SK-N-SH (cell line): ENCODE results near the gene MAGI2. TPM values are rescaled to one million over a fixed set of nuclear protein-coding genes. Genes with fewer than 3 reads are reported as not detected.

Experiments used
- CTCF ChIA-PET: fragments of 300-600, 350-600 bp; formaldehyde crosslinking; extraction: SDS; loops from one replicate; lab custom pipeline; 2021; lab: Yijun Ruan, JAX
- POLR2A ChIA-PET: fragments of 350-600 bp; sonication (Branson Sonifier 250); formaldehyde crosslinking; extraction: SDS; loops from one replicate; lab custom pipeline; 2020; ENCODE audit warnings: antibody characterized with exemption, inconsistent platforms; lab: Yijun Ruan, JAX
- DNase-seq: peaks from one replicate; pipeline ENCODE4 v3.0.0; 2012
- H2AFZ ChIP-seq: fragments of 200-600 bp; sonication (generic); 2 replicates; pipeline ENCODE4 v1.8.1; 2016; ENCODE audit warnings: antibody characterized with exemption, mild to moderate bottlenecking, low read depth
- H3F3A ChIP-seq: fragments of 200-600 bp; sonication (generic); replicated peaks from 2 replicates; pipeline ENCODE3; 2016; ENCODE audit warnings: antibody characterized with exemption, mild to moderate bottlenecking; ENCODE audit not compliant: insufficient read depth
- H3K27ac ChIP-seq, 2 experiments: fragments of 200-500 bp in 1 of 2; fragments of 200-600 bp in 1 of 2; sonication (Bioruptor generic) in 1 of 2; sonication (generic), shearing (Covaris generic) in 1 of 2; 2 replicates each; pipeline versions ENCODE4 v1.5.1 to v1.6.1; 2014 to 2016; ENCODE audit warnings: low read depth in 2 of 2, inconsistent platforms in 1 of 2, low read length in 1 of 2, mild to moderate bottlenecking in 1 of 2, mixed read lengths in 1 of 2
- H3K27me3 ChIP-seq: fragments of 200-600 bp; sonication (generic), shearing (Covaris generic); 2 replicates; pipeline ENCODE4 v1.6.1; 2016; ENCODE audit warnings: mixed run types; ENCODE audit not compliant: insufficient read depth
- H3K36me3 ChIP-seq, 2 experiments: fragments of 200-500 bp in 1 of 2; fragments of 200-600 bp in 1 of 2; sonication (Bioruptor generic) in 1 of 2; sonication (generic) in 1 of 2; replicated peaks in 1 of 2; 2 replicates each; pipeline versions ENCODE3 to v1.5.1; 2014 to 2016; ENCODE audit warnings: low read length in 1 of 2, mild to moderate bottlenecking in 1 of 2; ENCODE audit not compliant: insufficient read depth in 2 of 2, control insufficient read depth in 1 of 2
- H3K4me1 ChIP-seq, 2 experiments: fragments of 200-500 bp in 1 of 2; fragments of 200-600 bp in 1 of 2; sonication (Bioruptor generic) in 1 of 2; sonication (generic), shearing (Covaris generic) in 1 of 2; 2 replicates each; pipeline versions ENCODE4 v1.5.1 to v1.6.1; 2014 to 2016; ENCODE audit warnings: low read depth in 1 of 2, low read length in 1 of 2, mixed run types in 1 of 2; ENCODE audit not compliant: insufficient read depth in 2 of 2, control insufficient read depth in 1 of 2
- H3K4me2 ChIP-seq: fragments of 200-600 bp; sonication (generic), shearing (Covaris generic); 2 replicates; pipeline ENCODE4 v1.6.1; 2017; ENCODE audit warnings: mixed run types
- H3K4me3 ChIP-seq, 2 experiments: fragments of 200-500 bp in 1 of 2; fragments of 200-600 bp in 1 of 2; sonication (Bioruptor generic) in 1 of 2; sonication (generic), shearing (Covaris generic) in 1 of 2; 2 replicates each; pipeline versions ENCODE4 v1.5.1 to v1.8.1; 2014 to 2016; ENCODE audit warnings: low read depth in 2 of 2, inconsistent platforms in 1 of 2, low read length in 1 of 2, mild to moderate bottlenecking in 1 of 2, mixed read lengths in 1 of 2, moderate library complexity in 1 of 2
- H3K79me2 ChIP-seq: fragments of 200-600 bp; sonication (generic); 2 replicates; pipeline ENCODE4 v1.8.1; 2017; ENCODE audit warnings: mild to moderate bottlenecking; ENCODE audit not compliant: insufficient read depth
- H3K9ac ChIP-seq: fragments of 200-600 bp; sonication (generic); 2 replicates; pipeline ENCODE4 v1.6.1; 2017; ENCODE audit warnings: mixed run types
- H3K9me2 ChIP-seq: fragments of 200-600 bp; sonication (generic); 2 replicates; pipeline ENCODE4 v1.6.1; 2017; ENCODE audit warnings: mixed run types
- H3K9me3 ChIP-seq: fragments of 200-600 bp; sonication (generic); 2 replicates; pipeline ENCODE4 v1.6.1; 2017; ENCODE audit warnings: mixed run types, mild to moderate bottlenecking, moderate library complexity
- H4K20me1 ChIP-seq: fragments of 200-600 bp; sonication (generic); 2 replicates; pipeline ENCODE4 v1.6.1; 2017; ENCODE audit warnings: mild to moderate bottlenecking, mixed run types; ENCODE audit not compliant: insufficient read depth
- CHD2 ChIP-seq: fragments of 150-350 bp; IDR thresholded peaks from 2 replicates; pipeline ENCODE4 v1.6.1; 2018; ENCODE audit warnings: low read length; ENCODE audit not compliant: partially characterized antibody
- EP300 ChIP-seq, 2 experiments: IDR thresholded peaks; 2 replicates each; pipeline versions ENCODE4 v1.4.0 to v1.6.1; 2012; ENCODE audit warnings: borderline replicate concordance in 1 of 2, low read depth in 1 of 2, low read length in 1 of 2
- EZH2phosphoT487 ChIP-seq: fragments of 200-600 bp; sonication (generic); IDR thresholded peaks from 2 replicates; pipeline ENCODE4 v1.6.1; 2017; ENCODE audit warnings: low read depth, mixed run types, mild to moderate bottlenecking, antibody characterized with exemption, moderate library complexity, borderline replicate concordance
- FOSL2 ChIP-seq: IDR thresholded peaks from 2 replicates; pipeline ENCODE4 v1.4.0; 2012; ENCODE audit warnings: low read depth, mild to moderate bottlenecking, moderate library complexity, borderline replicate concordance
- FOXM1 ChIP-seq: IDR thresholded peaks from 2 replicates; pipeline ENCODE4 v1.4.0; 2012; ENCODE audit warnings: low read depth, mild to moderate bottlenecking
- GABPA ChIP-seq: IDR thresholded peaks from 2 replicates; pipeline ENCODE4 v1.4.0; 2012; ENCODE audit warnings: low read depth, mild to moderate bottlenecking
- GATA2 ChIP-seq: sonication (generic); formaldehyde crosslinking; IDR thresholded peaks from 2 replicates; pipeline ENCODE4 v1.5.0; 2020; ENCODE audit warnings: mild to moderate bottlenecking, missing genetic modification reagents
- MXI1 ChIP-seq: IDR thresholded peaks from 2 replicates; pipeline ENCODE4 v1.6.1; 2012; ENCODE audit warnings: mild to moderate bottlenecking, low read depth, low read length, improper control_type of control experiment
- NRF1 ChIP-seq: IDR thresholded peaks from 2 replicates; pipeline ENCODE4 v1.6.1; 2012; ENCODE audit warnings: low read depth, mild to moderate bottlenecking, low read length
- POLR2AphosphoS5 ChIP-seq: IDR thresholded peaks from 2 replicates; pipeline ENCODE4 v1.6.1; 2012; ENCODE audit warnings: low read depth, low read length
- RCOR1 ChIP-seq: fragments of 150-350 bp; IDR thresholded peaks from 2 replicates; pipeline ENCODE4 v1.6.1; 2017; ENCODE audit warnings: antibody characterized with exemption, low read length
- REST ChIP-seq: IDR thresholded peaks from 2 replicates; pipeline ENCODE4 v1.6.1; 2012; ENCODE audit warnings: mild to moderate bottlenecking, low read depth, low read length, moderate library complexity
- RFX5 ChIP-seq: IDR thresholded peaks from 2 replicates; pipeline ENCODE4 v1.6.1; 2012; ENCODE audit warnings: mild to moderate bottlenecking, improper control_type of control experiment, low read length
- RXRA ChIP-seq: IDR thresholded peaks from 2 replicates; pipeline ENCODE4 v1.4.0; 2012; ENCODE audit warnings: low read depth, mild to moderate bottlenecking, borderline replicate concordance
- SIN3A ChIP-seq: IDR thresholded peaks from 2 replicates; pipeline ENCODE4 v1.6.1; 2012; ENCODE audit warnings: low read depth, mild to moderate bottlenecking, low read length, moderate library complexity, borderline replicate concordance
- WGBS: methylation state at CpG from one replicate; pipeline ENCODE4 v1.1.6; 2017; ENCODE audit warnings: low lambda C conversion rate; 5-methylcytosine and 5-hydroxymethylcytosine counted together
- polyA plus RNA-seq, 3 experiments: library from polyadenylated mRNA; depleted of rRNA; stranded (reverse); fragments of >200 nt; gene quantifications; 2 replicates each; pipeline ENCODE4 v1.2.3, GENCODE V29; 2012
- TF ChIP-seq, protein P1 (sequence below): fragments of 150-350 bp; IDR thresholded peaks from 2 replicates; pipeline ENCODE4 v1.6.1; 2017; ENCODE audit warnings: antibody characterized with exemption, low read length, low read depth, borderline replicate concordance
- TF ChIP-seq, protein P2 (sequence below): fragments of 150-350 bp; IDR thresholded peaks from 2 replicates; pipeline ENCODE4 v1.6.1; 2016; ENCODE audit warnings: mild to moderate bottlenecking, low read depth, low read length
- TF ChIP-seq, protein P3 (sequence below): IDR thresholded peaks from 2 replicates; pipeline ENCODE4 v1.4.0; 2012; ENCODE audit warnings: low read depth
- TF ChIP-seq, protein P4 (sequence below): IDR thresholded peaks from 2 replicates; pipeline ENCODE4 v1.4.0; 2012; ENCODE audit warnings: low read depth, borderline replicate concordance

The MAGI2 gene
- polyA plus RNA-seq, 1 of the 3 experiments (the other 2 are of a cell fraction): 1.1 TPM

DNA sequence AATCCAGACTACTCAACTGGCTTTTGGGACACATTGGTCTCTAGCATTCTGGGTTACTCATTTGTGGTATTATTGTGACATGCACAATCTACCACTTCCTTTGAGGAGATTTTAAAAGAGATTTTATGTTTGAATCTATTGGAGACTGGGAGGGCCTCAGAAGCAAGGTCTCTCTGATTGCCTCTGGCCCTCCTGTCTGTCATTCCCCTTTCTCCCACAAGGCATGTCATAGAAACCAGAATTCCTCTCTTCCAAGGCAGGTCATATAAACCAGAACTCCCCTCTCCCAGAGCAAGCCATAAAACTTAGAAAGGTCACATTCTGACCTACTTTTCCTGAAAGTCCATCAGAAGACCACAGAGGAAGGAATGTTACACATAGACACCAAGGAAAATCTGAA lies 877.2 kb downstream of the MAGI2 start:
- no peak overlapping the region for H3K4me3 ChIP-seq
- ChIA-PET CTCF (no interaction called here), POLR2A (no interaction called here)
- H3K9me3 ChIP-seq: no peaks in the 10 kb centered on the region
- H3K27ac ChIP-seq: no peak overlapping the region; a peak in 1 of 4 replicates
- no peaks in the 10 kb centered on the region for H3K9me2 ChIP-seq
- DNase-seq: no peak
- H3F3A ChIP-seq: no peaks in the 10 kb centered on the region
- H3K9ac ChIP-seq: no peak overlapping the region
- H3K4me1 ChIP-seq: peaks cover 0 to 4% of the 10 kb centered on the region in 2 experiments; a peak in 2 of 4 replicates
- H3K36me3 ChIP-seq: no peaks in the 10 kb centered on the region
- H3K79me2 ChIP-seq: no peaks in the 10 kb centered on the region
- H3K27me3 ChIP-seq: no peaks in the 10 kb centered on the region
- H2AFZ ChIP-seq: no peak overlapping the region; the same call in 1 of the 2 replicates
- H3K4me2 ChIP-seq: no peak overlapping the region
- TF ChIP-seq GATA2: no peak
- no peak for TF ChIP-seq RCOR1
- no peak for TF ChIP-seq RFX5
- TF ChIP-seq GABPA: no peak
- no peak for TF ChIP-seq MXI1
- TF ChIP-seq CHD2: no peak
- TF ChIP-seq, protein P1, sequence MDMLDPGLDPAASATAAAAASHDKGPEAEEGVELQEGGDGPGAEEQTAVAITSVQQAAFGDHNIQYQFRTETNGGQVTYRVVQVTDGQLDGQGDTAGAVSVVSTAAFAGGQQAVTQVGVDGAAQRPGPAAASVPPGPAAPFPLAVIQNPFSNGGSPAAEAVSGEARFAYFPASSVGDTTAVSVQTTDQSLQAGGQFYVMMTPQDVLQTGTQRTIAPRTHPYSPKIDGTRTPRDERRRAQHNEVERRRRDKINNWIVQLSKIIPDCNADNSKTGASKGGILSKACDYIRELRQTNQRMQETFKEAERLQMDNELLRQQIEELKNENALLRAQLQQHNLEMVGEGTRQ: no peak
- TF ChIP-seq, protein P2, sequence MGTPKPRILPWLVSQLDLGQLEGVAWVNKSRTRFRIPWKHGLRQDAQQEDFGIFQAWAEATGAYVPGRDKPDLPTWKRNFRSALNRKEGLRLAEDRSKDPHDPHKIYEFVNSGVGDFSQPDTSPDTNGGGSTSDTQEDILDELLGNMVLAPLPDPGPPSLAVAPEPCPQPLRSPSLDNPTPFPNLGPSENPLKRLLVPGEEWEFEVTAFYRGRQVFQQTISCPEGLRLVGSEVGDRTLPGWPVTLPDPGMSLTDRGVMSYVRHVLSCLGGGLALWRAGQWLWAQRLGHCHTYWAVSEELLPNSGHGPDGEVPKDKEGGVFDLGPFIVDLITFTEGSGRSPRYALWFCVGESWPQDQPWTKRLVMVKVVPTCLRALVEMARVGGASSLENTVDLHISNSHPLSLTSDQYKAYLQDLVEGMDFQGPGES: no peak
- TF ChIP-seq SIN3A: no peak
- TF ChIP-seq POLR2AphosphoS5: no peak
- no peak for TF ChIP-seq RXRA
- TF ChIP-seq EZH2phosphoT487: no peak
- TF ChIP-seq, protein P3, sequence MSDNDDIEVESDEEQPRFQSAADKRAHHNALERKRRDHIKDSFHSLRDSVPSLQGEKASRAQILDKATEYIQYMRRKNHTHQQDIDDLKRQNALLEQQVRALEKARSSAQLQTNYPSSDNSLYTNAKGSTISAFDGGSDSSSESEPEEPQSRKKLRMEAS: no peak
- no peak for TF ChIP-seq EP300 (IDR thresholded peaks at IDR 0.05; ENCODE audit: borderline replicate concordance in 1 of 2, low read depth in 1 of 2, low read length in 1 of 2)
- TF ChIP-seq FOXM1: no peak
- no peaks in the 10 kb centered on the region for H4K20me1 ChIP-seq

GRCh38 chr7:78571292-78571691 lies 882.2 kb downstream of the MAGI2 start:
- H3K9me2 ChIP-seq: no peaks in the 10 kb centered on the region
- H3K4me2 ChIP-seq: no peak overlapping the region
- H3F3A ChIP-seq: no peaks in the 10 kb centered on the region
- 82% methylated on average over 1 of the region's 1 CpG for WGBS
- H3K36me3 ChIP-seq: no peaks in the 10 kb centered on the region
- no peaks in the 10 kb centered on the region for H3K27me3 ChIP-seq
- no peaks in the 10 kb centered on the region for H3K9me3 ChIP-seq
- H4K20me1 ChIP-seq: no peaks in the 10 kb centered on the region
- no peak overlapping the region for H3K4me3 ChIP-seq
- no peak overlapping the region for H3K9ac ChIP-seq
- ChIA-PET POLR2A (no interaction called here), CTCF (no interaction called here)
- H3K4me1 ChIP-seq: peaks cover 0 to 4% of the 10 kb centered on the region in 2 experiments; a peak in 2 of 4 replicates
- no peak overlapping the region for H2AFZ ChIP-seq
- H3K79me2 ChIP-seq: no peaks in the 10 kb centered on the region
- no peak for DNase-seq
- no peak overlapping the region for H3K27ac ChIP-seq
- TF ChIP-seq, protein P3: no peak
- TF ChIP-seq REST (no peak), FOSL2 (no peak), RCOR1 (no peak), NRF1 (no peak), FOXM1 (no peak), GABPA (no peak), GATA2 (no peak)
- TF ChIP-seq, protein P4, sequence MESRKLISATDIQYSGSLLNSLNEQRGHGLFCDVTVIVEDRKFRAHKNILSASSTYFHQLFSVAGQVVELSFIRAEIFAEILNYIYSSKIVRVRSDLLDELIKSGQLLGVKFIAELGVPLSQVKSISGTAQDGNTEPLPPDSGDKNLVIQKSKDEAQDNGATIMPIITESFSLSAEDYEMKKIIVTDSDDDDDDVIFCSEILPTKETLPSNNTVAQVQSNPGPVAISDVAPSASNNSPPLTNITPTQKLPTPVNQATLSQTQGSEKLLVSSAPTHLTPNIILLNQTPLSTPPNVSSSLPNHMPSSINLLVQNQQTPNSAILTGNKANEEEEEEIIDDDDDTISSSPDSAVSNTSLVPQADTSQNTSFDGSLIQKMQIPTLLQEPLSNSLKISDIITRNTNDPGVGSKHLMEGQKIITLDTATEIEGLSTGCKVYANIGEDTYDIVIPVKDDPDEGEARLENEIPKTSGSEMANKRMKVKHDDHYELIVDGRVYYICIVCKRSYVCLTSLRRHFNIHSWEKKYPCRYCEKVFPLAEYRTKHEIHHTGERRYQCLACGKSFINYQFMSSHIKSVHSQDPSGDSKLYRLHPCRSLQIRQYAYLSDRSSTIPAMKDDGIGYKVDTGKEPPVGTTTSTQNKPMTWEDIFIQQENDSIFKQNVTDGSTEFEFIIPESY: no peak
